Testis (tissue), 2 donors: ENCODE data around the gene FAM222A.

Experiments
- CTCF ChIP-seq, 3 experiments: fragments of 450-650 bp in 2 of 3; fragments of 200-600 bp in 1 of 3; sonication (generic) in 1 of 3; IDR thresholded peaks; one replicate each; pipeline ENCODE4 v1.5.1; 2016 to 2019; ENCODE audit warnings: antibody characterized with exemption in 3 of 3, mild to moderate bottlenecking in 2 of 3, moderate library complexity in 1 of 3
- POLR2A ChIP-seq: fragments of 450-650 bp; IDR thresholded peaks from one replicate; pipeline ENCODE4 v1.6.1; 2017; ENCODE audit warnings: antibody characterized with exemption, mild to moderate bottlenecking, moderate library complexity

- TF ChIP-seq CTCF (IDR thresholded peaks at IDR 0.05) = no peak
- TF ChIP-seq POLR2A = no peak
These were observed 45.1 kb downstream of the FAM222A start for GRCh38 chr12:109758426-109759420.
